K562 treated with DMSO at 1 percent for 4 hours (cell line): Measurements from ENCODE around the gene MYL7. TPM values are rescaled to one million over a fixed set of nuclear protein-coding genes. Genes with fewer than 3 reads are reported as not detected.

Source experiments
- total RNA-seq: library from RNA; unstranded; fragments of 300-600 nt; gene quantifications from 2 replicates; pipeline ENCODE4 v1.2.3, GENCODE V29; 2022; ENCODE audit not compliant: insufficient read depth

The MYL7 gene, protein sequence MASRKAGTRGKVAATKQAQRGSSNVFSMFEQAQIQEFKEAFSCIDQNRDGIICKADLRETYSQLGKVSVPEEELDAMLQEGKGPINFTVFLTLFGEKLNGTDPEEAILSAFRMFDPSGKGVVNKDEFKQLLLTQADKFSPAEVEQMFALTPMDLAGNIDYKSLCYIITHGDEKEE
- not detected in 2 replicates for total RNA-seq

DNA sequence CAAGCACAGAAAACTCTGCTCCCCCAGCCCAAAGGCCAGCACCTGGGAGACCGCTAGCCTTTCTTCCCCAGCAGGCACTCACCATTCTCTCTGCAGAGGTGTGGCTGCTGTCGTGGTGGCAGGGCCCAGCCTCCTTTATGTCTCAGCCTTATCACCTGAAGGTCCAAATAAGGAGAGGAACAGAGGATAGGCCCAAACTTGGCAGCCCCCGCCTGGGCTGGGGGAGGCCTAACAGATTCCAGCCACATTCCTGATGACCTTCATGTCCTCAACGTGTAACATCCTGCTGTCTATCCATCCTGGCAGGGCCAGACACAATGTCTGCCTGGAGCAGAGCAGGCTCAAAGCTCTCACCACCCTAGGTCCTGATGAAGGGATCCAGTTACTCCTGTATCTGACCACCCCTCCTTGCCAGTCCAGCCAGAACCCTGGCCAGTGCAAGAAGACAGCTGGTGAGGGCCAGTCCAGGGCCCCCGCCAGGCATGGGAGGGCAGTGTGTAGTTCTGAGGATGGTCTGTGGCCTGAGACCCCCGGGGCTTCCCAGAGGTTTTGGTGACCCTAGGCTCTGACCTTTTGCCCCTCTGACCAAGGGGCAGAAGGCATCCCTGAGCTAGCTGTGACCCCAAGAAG is at the start of gene MYL7:
TSS of gene MYL7 (minus strand) at position 112 of the 630 bp plus-strand sequence. CDS start at position 85, 27 bp downstream.

DNA sequence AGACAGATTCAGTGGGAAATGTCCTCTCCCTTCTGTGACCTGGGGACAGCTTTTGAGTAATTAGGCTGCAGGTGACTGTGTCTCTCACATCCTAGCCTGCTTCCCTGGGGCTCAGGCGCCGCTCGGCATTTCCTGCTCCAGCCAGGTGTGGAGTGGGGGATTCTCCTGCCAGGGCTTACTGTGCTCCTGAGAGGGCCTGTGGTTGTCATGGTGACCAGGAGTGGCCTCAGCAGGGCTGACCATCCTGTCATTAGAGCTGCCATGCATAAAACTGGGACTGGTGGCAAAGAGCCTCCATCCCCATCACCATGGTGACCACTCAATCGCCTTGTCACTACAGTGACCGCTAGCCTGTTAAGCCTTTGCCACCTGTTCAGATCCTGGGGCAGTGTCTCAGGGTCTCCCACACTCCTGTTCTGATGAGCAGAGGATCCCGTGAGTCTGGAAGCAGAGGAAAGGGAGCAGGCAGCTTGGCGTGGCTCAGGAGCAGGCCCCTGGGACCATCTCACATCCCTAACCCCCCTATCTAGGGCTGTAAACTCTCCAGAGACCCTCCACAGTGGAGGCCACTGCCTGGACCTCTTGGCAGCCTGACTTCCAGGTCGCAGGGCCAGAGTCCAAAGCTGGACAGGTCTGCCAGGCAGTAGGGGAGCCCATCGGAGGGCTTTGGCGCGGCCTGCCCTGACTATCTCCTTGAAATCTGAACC is 48.3 kb upstream of the MYL7 start, which contains the start of gene GCK:
TSS of gene GCK (minus strand) at position 154 of the 707 bp plus-strand sequence. CDS start 486 bp downstream, outside the sequence.

DNA sequence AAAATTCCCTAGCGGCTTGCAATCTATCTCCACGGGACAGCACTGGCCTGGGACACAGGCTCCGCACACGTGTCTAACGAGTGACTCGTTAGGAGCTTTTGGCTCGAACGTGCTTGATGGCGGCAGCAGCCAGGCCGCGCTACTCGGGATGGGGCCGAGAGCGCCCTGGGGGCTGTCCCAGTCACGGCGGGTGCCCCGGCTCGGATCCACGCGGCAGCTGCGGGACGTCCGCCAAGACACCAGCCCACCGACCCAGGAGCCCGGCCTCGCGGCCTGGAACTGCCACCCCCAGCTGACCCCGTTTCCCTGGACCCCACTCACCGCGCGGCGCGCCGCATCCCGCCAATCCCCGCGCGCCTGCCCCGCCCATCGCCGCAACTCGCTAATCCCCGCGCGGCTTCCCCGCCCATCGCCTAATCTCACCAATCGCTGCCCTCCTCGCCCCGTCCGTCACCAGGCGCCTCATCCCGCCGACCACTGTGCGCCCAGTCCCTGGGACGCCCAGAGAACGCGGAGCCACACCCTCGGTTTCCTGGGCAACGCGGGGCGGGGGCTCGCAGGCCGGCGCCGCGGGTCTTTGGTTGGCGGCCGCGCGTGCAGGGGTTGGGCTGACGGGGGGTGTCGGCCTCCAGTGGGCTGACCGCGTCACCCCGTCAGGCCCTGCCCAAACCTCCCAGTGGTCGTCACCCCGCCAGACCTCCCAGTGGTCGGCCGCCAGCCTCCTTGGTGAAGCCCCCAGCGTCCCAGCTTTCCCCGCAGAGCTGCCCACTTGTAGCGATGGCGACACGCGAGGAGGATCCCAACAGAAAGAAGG is 17.7 kb downstream of the MYL7 start, which contains the start of gene POLD2:
TSS of gene POLD2 (minus strand) at position 359 of the 814 bp plus-strand sequence. CDS start 1,495 bp downstream, outside the sequence.

DNA sequence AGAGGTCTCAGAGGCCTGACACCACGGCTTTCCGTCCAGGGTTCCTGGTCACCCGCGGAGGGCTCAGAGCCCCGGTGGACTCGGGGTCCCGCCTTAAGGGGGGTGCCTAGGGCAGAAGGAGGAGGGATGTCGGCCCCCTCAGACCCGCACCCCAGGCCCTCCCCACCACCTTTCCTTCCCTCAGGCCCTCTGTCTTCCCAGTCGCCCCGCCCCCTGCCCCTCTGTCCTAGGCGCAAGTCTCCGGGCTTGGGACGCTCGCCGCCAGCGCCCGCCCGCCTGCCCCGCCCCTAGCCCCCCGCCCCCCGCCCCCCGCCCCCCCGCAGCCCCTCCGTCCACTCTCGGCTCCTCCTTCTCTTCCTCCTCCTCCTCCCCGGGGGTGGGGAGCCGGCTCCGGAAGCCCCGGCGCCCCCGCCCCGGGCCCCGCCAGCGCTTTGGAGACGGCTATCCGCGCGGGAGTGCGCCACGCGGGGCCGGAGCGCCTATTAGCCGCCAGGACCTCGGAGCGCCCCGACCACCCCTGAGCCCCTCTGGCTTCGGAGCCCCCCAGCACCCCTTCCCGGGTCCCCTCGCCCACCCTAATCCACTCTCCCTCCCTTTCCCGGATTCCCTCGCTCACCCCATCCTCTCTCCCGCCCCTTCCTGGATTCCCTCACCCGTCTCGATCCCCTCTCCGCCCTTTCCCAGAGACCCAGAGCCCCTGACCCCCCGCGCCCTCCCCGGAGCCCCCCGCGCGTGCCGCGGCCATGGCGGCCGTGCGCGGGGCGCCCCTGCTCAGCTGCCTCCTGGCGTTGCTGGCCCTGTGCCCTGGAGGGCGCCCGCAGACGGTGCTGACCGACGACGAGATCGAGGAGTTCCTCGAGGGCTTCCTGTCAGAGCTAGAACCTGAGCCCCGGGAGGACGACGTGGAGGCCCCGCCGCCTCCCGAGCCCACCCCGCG is 36.9 kb downstream of the MYL7 start, which contains the start of gene AEBP1:
TSS of gene AEBP1 (plus strand) at position 423 of the 937 bp plus-strand sequence. CDS start at position 744, 321 bp downstream.

Other genes starting within 250 kb of the MYL7 start
- 16.1 and 18.6 TPM in 2 replicates for gene URGCP, start 234.7 kb downstream of the MYL7 start, total RNA-seq
- 7.9 and 14.8 TPM in 2 replicates for gene UBE2D4, start 214.9 kb downstream of the MYL7 start, total RNA-seq
- not detected in 2 replicates for gene SPDYE1, start 143.4 kb downstream of the MYL7 start, total RNA-seq
- 35.0 and 40.7 TPM in 2 replicates for gene DBNL, start 96.6 kb downstream of the MYL7 start, total RNA-seq
- not detected in 2 replicates for gene PGAM2, start 75.8 kb downstream of the MYL7 start, total RNA-seq
- 6.3 and 8.4 TPM in 2 replicates for gene POLM, start 58.8 kb downstream of the MYL7 start, total RNA-seq
- 0.42 and 0.84 TPM in 2 replicates for gene AEBP1, start 37.0 kb downstream of the MYL7 start, total RNA-seq
- gene POLD2, start 17.8 kb downstream of the MYL7 start, total RNA-seq, result 146 and 183 TPM in 2 replicates
- gene GCK, start 48.1 kb upstream of the MYL7 start, total RNA-seq, result not detected in 2 replicates
- gene YKT6, start 59.6 kb upstream of the MYL7 start, total RNA-seq, result 99.1 and 110 TPM in 2 replicates
- gene CAMK2B, start 184.3 kb upstream of the MYL7 start, total RNA-seq, result not detected in 2 replicates